Body of pancreas (tissue), 4 donors: ENCODE results near the gene TENT4B.

Experiments
- CTCF ChIP-seq, 7 experiments: fragments of 450-650 bp in 4 of 7; fragments of 200-600 bp in 3 of 7; sonication (generic) in 3 of 7; IDR thresholded peaks; one replicate each; pipeline ENCODE4 v1.5.1; 2016 to 2019; ENCODE audit warnings: antibody characterized with exemption in 7 of 7
- POLR2A ChIP-seq, 3 donors: fragments of 450-650 bp; IDR thresholded peaks; one replicate each; pipeline ENCODE4 v1.6.1; 2016; ENCODE audit warnings: antibody characterized with exemption in 3 of 3, mild to moderate bottlenecking in 2 of 3

GRCh38 chr16:50182441-50182840 is 29.3 kb downstream of the TENT4B start:
- TF ChIP-seq CTCF (IDR thresholded peaks at IDR 0.05) (no peak), POLR2A (IDR thresholded peaks at IDR 0.05) (no peak)
